Activated CD4-positive, alpha-beta memory T cell treated with anti-CD3 and anti-CD28 coated beads for 36 hours (primary cell): ENCODE measurements around the gene MTA3. TPM values are rescaled to one million over a fixed set of nuclear protein-coding genes. Genes with fewer than 3 reads are reported as not detected.
"Not testable (repeated sequence)": the region's sequence is repeated elsewhere in the genome, so short reads cannot be mapped to it uniquely, and the experiment has no call there.

Source experiments
- CTCF ChIA-PET: fragments of 350-600 bp; sonication (Branson Sonifier 250); formaldehyde crosslinking; loops from one replicate; lab custom pipeline; 2021; ENCODE audit warnings: antibody characterized with exemption, inconsistent platforms; lab: Charles Lee
- POLR2A ChIA-PET: fragments of 350-600 bp; sonication (Branson Sonifier 250); formaldehyde crosslinking; loops from one replicate; lab custom pipeline; 2021; ENCODE audit warnings: antibody characterized with exemption; lab: Charles Lee
- DNase-seq: peaks from one replicate; pipeline ENCODE4 v3.0.0-alpha.2; 2020
- H3K27ac Mint-ChIP-seq: one replicate; pipeline ENCODE4 v1.8.0; 2021; ENCODE audit warnings: mixed read lengths
- H3K27me3 Mint-ChIP-seq: one replicate; pipeline ENCODE4 v1.8.0; 2021; ENCODE audit warnings: mixed read lengths
- H3K36me3 Mint-ChIP-seq: one replicate; pipeline ENCODE4 v1.8.0; 2021; ENCODE audit warnings: mixed read lengths
- H3K4me1 Mint-ChIP-seq: one replicate; pipeline ENCODE4 v1.8.0; 2021; ENCODE audit warnings: low read depth, mixed read lengths
- H3K4me3 Mint-ChIP-seq: one replicate; pipeline ENCODE4 v1.8.0; 2021; ENCODE audit warnings: mild to moderate bottlenecking, mixed read lengths
- H3K9me3 Mint-ChIP-seq: one replicate; pipeline ENCODE4 v1.8.0; 2021; ENCODE audit warnings: mixed read lengths
- intact Hi-C: fragments of 100-400 bp; cut with micrococcal nuclease; formaldehyde crosslinking; loops from one replicate; pipeline ENCODE4 v1.15.1; 2023
- total RNA-seq, 2 experiments: library from RNA; stranded (reverse); gene quantifications; one replicate each; pipeline ENCODE4 v1.2.3, GENCODE V29; 2021

The MTA3 gene
- total RNA-seq, 2 experiments from 2014 or later: 25.1 to 29.7 TPM

DNA sequence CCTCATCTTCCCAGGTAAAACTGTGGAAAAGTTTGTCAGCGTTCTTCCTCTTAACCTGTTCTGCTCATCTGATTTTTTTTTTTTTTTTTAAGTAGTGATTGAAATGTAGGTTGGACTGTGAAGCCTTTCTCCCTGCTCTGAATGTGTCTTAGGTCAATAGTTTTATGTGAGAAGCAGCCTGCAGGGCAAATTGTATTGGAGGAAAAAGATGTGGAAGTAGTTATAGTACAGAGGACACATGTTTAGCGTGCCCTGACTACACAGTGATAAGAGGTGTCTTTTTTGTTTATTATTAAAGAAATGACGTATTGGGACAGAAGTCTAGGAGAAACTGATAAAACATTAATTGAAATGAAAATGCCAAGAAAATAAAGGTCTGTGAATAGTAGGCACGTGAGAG, 1.5 kb downstream of the MTA3 start:
- ChIA-PET POLR2A (no interaction called here), CTCF (no interaction called here)
- Mint-ChIP-seq H3K4me3 (peak overlapping the region; percentile 79), H3K27ac (no peak overlapping the region), H3K4me1 (peaks cover 10% of the 10 kb centered on the region), H3K36me3 (peaks cover 3% of the 10 kb centered on the region), H3K9me3 (no peaks in the 10 kb centered on the region), H3K27me3 (no peaks in the 10 kb centered on the region)
- intact Hi-C loops: loop anchor here (5.0 to 10.0 kb wide), 2 partner anchors 85 to 242 kb away; no protein-coding TSS in a partner anchor
- no peak for DNase-seq

DNA sequence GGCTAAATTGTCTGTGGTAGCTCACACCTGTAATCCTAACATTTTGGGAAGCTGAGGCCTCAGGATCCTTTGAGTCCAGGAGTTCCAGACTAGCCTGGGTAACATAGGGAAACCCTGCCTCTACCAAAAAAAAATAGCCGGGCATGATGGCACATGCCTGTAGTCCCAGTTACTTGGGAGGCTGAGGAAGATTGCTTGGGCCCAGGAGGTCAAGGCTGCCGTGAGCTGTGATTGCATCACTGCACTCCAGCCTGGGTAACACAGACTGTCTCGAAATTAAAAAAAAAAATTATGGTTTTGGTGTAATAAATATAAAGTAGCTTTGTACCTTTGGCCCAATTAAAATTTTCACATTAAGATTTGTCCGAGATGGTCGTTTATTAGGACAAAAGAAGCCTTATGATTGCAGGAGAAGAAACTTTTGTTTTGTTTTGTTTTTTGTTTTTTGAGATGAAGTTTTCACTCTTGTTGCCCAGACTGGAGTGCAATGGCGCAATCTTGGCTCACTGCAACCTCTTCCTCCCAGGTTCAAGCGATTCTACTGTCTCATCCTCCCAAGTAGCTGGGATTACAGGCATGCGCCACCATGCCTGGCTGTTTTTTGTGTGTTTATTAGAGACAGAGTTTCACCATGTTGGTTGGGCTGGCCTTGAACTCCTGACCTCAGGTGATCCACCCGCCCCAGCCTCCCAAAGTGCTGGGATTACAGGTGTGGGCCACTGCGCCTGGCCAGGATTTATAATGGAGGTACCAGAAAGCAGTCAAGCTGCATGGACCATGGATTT, 4.1 kb downstream of the MTA3 start:
- ChIA-PET CTCF (no interaction called here), POLR2A (interaction anchor here (0.6 to 0.9 kb wide), 2 partner anchors 15 to 77 kb away, joined by 3 read pairs; no protein-coding TSS in a partner anchor)
- peaks cover 24% of the 10 kb centered on the region for H3K4me1 Mint-ChIP-seq
- intact Hi-C loops: no loop called here
- DNase-seq: no peak
- no peak overlapping the region for H3K27ac Mint-ChIP-seq
- H3K27me3 Mint-ChIP-seq: no peaks in the 10 kb centered on the region
- no peaks in the 10 kb centered on the region for H3K9me3 Mint-ChIP-seq
- peaks cover 5% of the 10 kb centered on the region for H3K36me3 Mint-ChIP-seq
- no peak overlapping the region for H3K4me3 Mint-ChIP-seq

DNA sequence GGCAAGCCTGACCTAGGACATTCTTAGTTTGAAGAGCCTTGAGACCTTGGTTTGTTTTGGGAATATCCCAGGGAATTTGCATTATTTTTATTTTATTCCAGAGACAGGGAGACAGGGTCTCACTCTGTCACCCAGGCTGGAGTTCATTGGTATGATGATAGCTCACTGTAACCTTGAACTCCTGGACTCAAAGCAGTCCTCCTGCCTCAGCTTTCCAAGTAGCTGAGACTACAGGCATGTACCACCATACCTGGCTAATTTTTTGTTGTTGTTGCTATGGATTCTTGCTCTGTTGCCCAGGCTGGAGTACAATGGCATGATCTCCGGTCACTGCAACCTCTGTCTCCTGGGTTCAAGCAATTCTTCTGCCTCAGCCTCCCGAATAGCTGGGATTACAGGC, 4.8 kb downstream of the MTA3 start:
- no peaks in the 10 kb centered on the region for H3K27me3 Mint-ChIP-seq

DNA sequence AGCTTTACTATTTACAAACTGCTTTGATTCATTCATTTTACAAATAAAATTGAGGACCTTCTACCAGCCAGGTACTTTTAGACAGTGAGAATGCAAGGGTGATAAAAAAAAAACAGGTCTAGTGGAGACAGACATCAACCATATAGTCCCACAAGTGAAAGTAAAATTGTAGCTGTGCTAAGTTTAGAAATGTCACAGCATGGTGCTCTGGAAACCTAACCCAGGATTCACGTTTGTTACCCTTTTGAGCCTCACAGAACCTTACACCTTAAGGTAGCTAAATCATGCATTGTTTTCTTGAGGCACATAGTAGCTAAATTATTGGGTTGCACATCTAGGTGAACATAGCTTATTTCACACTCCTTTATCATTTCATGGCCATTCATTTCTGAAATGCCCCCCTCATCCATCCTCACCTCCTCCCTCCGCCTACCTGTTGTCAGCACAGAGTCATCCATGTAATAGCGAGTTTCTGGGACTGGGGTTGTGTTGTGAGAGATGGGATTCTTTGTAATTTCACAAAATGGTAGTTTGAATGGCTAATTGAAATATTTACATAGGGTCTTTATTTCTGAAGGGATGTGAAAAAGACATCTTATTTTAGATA, 7.1 kb downstream of the MTA3 start:
- H3K4me3 Mint-ChIP-seq: no peak overlapping the region
- intact Hi-C loops: no loop called here
- ChIA-PET CTCF (interaction anchor here (0.7 kb wide), 1 partner anchor 207 kb away, joined by 3 read pairs; no protein-coding TSS in a partner anchor), POLR2A (no interaction called here)
- H3K9me3 Mint-ChIP-seq: no peaks in the 10 kb centered on the region
- H3K27ac Mint-ChIP-seq: peak overlapping the region; percentile 30
- peaks cover 18% of the 10 kb centered on the region for H3K36me3 Mint-ChIP-seq
- no peak for DNase-seq
- H3K4me1 Mint-ChIP-seq: peaks cover 20% of the 10 kb centered on the region
- H3K27me3 Mint-ChIP-seq: no peaks in the 10 kb centered on the region

More for the DNA sequence above, 4.8 kb downstream of the MTA3 start:
- no peak overlapping the region for H3K4me3 Mint-ChIP-seq
- no peaks in the 10 kb centered on the region for H3K9me3 Mint-ChIP-seq
- ChIA-PET CTCF (no interaction called here), POLR2A (no interaction called here)
- peaks cover 24% of the 10 kb centered on the region for H3K4me1 Mint-ChIP-seq
- no peak overlapping the region for H3K27ac Mint-ChIP-seq
- intact Hi-C loops: no loop called here
- H3K36me3 Mint-ChIP-seq: peaks cover 5% of the 10 kb centered on the region
- DNase-seq: no peak

DNA sequence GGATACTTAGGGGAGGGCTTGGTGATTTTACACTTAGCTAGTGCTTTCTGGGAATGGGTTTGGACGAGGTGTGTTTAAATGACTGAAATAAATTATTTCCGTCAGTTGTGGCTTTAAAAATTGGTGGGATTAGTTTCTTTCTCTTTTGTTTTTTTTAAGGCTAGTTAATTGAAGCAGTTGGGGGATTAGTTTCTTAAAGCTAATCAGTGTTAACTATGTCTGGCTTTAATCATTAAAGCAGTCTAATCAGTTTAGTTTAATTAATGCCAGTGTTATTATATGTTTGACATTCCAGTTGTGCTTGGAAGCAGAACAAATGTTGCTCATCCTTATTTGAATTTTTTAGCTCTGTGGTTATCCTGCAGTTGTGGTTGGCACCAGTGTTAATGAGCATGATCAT, 10.2 kb downstream of the MTA3 start:
- H3K9me3 Mint-ChIP-seq: no peaks in the 10 kb centered on the region
- peaks cover 22% of the 10 kb centered on the region for H3K4me1 Mint-ChIP-seq
- no peak overlapping the region for H3K4me3 Mint-ChIP-seq
- POLR2A ChIA-PET: no interaction called here
- CTCF ChIA-PET: interaction anchor here (0.7 to 1.4 kb wide), 2 partner anchors 11 to 32 kb away, joined by 3 read pairs; no protein-coding TSS in a partner anchor
- intact Hi-C loops: no loop called here
- no peaks in the 10 kb centered on the region for H3K27me3 Mint-ChIP-seq
- DNase-seq: no peak
- no peak overlapping the region for H3K27ac Mint-ChIP-seq
- peaks cover 23% of the 10 kb centered on the region for H3K36me3 Mint-ChIP-seq

DNA sequence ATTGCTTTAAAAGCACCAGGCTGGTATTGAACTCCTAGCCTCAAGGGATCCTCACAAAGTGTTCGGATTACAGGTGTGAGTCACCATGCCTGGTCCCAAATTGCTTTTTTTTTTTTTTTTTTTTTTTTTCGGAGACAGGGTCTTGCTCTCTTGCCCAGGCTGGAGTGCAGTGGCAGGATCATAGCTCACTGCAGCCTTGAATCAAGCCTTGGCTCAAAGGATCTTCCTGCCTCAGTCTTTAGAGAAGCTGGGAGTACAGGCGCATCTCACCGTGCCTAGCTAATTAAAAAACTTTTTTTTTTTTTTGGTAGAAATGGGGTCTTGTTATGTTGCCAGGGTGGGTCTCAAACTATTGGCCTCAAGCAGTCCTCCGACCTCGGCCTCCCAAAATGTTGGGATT, 12.8 kb downstream of the MTA3 start:
- H3K27me3 Mint-ChIP-seq: no peaks in the 10 kb centered on the region
- DNase-seq: no peak
- H3K4me1 Mint-ChIP-seq: peaks cover 8% of the 10 kb centered on the region
- H3K36me3 Mint-ChIP-seq: peaks cover 24% of the 10 kb centered on the region
- no peak overlapping the region for H3K27ac Mint-ChIP-seq
- H3K4me3 Mint-ChIP-seq: no peak overlapping the region
- CTCF ChIA-PET: interaction anchor here (0.6 kb wide), 1 partner anchor 132 kb away, joined by 3 read pairs; no protein-coding TSS in a partner anchor
- POLR2A ChIA-PET: no interaction called here
- H3K9me3 Mint-ChIP-seq: no peaks in the 10 kb centered on the region
- intact Hi-C loops: no loop called here

DNA sequence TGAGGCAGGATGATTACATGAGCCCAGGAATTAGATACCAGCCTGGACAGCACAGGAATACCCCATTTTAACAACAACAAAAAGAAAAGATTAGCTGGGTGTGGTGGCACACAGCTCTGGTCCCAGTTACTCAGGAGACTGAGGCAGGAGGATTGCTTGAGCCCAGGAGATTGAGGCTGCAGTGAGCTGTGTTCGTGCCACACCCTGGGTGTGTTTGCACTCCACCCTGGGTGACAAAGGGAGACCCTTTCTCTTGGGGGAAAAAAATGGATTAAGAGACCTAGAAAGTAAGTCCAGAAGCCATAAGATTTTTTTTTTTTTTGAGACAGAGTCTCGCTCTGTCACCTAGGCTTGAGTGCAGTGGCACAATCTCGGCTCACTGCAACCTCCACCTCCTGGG, 16.2 kb downstream of the MTA3 start:
- peaks cover 17% of the 10 kb centered on the region for H3K36me3 Mint-ChIP-seq
- POLR2A ChIA-PET: interaction anchor here (0.7 kb wide), 1 partner anchor 66 kb away, joined by 3 read pairs; no protein-coding TSS in a partner anchor
- H3K27me3 Mint-ChIP-seq, CTCF ChIA-PET, DNase-seq, H3K9me3 Mint-ChIP-seq, H3K27ac Mint-ChIP-seq, H3K4me1 Mint-ChIP-seq, intact Hi-C loops, H3K4me3 Mint-ChIP-seq: not testable (repeated sequence)

DNA sequence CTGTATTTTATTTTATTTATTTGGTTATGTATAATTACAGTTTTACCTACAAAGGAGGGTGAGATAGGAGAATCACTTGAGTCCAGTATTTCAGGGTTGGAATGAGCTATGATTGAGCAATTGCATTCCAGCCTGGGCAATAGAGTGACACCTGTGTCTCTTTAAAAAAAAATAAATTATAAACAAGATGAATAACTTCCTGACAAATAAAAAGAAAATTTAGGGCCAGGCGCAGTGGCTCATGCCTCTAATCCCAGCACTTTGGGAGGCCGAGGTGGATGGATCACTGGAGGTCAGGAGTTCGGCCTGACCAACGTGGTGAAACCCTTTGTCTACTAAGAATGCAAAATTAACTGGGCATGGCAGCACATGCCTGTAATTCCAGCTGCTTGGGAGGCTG, 17.3 kb downstream of the MTA3 start:
- intact Hi-C loops: no loop called here
- POLR2A ChIA-PET: no interaction called here

DNA sequence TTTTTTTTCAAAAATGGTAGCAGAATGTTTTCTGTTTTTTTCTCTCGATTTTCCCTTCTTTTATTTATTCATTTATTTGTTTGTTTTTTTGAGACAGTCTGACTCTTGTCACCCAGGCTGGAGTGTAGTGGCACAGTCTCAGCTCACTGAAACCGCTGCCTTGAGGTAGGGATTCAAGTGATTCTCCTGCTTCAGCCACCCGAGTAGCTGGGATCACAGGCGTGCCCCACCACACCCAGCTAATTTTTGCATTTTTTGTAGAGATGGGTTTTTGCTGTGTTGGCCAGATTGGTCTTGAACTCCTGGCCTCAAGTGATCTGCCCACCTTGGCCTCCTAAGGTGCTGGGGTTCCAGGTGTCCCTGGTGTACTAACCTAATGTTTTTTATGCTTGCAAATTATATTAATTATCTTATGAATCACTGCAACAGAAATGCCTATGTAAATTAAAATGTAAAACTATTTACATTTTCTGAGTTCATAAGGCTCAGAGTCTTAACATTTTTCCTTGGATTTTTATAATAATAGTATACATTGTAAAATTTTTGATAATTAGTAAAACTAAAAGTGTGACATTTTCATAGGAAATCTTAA, 19.2 kb downstream of the MTA3 start:
- POLR2A ChIA-PET: no interaction called here
- intact Hi-C loops: no loop called here
- Mint-ChIP-seq H3K4me1 (peaks cover 2% of the 10 kb centered on the region), H3K4me3 (no peak overlapping the region), H3K27me3 (no peaks in the 10 kb centered on the region), H3K9me3 (no peaks in the 10 kb centered on the region), H3K27ac (no peak overlapping the region), H3K36me3 (peaks cover 10% of the 10 kb centered on the region)
- no peak for DNase-seq
- CTCF ChIA-PET: no interaction called here

More for the DNA sequence above, 17.3 kb downstream of the MTA3 start:
- Mint-ChIP-seq H3K36me3 (peaks cover 12% of the 10 kb centered on the region), H3K4me1 (peaks cover 2% of the 10 kb centered on the region), H3K4me3 (no peak overlapping the region), H3K27me3 (no peaks in the 10 kb centered on the region), H3K27ac (no peak overlapping the region), H3K9me3 (no peaks in the 10 kb centered on the region)
- DNase-seq: no peak
- CTCF ChIA-PET: no interaction called here

DNA sequence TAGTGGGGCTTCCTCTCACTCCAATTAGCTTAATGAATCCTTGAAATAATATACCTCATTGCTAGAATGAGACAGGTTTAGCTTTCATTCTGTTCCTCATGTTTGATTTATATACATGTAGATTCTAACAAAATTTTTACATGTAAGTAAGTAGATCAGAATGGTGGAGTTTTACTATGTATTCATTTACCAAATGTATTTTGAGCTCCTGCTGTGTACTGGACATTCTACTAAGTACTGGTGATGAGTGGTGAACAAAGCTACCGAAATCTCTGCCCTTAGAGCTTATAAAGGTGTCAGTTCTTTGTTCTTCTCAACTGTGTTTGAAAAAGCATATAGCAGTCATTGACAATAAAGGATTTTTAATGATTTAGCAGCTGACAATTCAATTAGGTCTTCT, 19.7 kb downstream of the MTA3 start:
- POLR2A ChIA-PET: no interaction called here
- H3K27ac Mint-ChIP-seq: no peak overlapping the region

DNA sequence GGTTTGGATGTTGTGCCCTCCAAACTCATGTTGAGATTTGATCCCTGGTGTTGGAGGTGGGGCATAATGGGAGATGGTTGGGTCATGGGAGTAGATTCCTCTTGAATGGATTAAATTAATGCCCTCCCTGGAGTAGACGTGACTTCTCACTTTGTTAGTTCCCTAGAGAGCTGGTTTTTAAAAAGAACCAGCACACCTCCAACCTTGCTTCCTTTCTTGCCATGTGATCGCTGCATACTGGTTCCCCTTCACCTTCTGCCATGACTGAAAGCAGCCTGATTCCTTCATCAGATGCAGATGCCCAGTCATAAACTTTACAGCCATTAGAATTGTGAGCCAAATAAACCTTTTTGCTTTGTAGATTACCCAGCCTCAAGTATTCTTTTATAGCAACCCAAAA, 21.7 kb downstream of the MTA3 start:
- POLR2A ChIA-PET: no interaction called here
- intact Hi-C loops: no loop called here

More for the DNA sequence above, 19.7 kb downstream of the MTA3 start:
- Mint-ChIP-seq H3K4me3 (no peak overlapping the region), H3K27me3 (no peaks in the 10 kb centered on the region), H3K9me3 (no peaks in the 10 kb centered on the region), H3K36me3 (peaks cover 7% of the 10 kb centered on the region), H3K4me1 (no peaks in the 10 kb centered on the region)
- CTCF ChIA-PET: no interaction called here
- intact Hi-C loops: no loop called here
- DNase-seq: no peak

DNA sequence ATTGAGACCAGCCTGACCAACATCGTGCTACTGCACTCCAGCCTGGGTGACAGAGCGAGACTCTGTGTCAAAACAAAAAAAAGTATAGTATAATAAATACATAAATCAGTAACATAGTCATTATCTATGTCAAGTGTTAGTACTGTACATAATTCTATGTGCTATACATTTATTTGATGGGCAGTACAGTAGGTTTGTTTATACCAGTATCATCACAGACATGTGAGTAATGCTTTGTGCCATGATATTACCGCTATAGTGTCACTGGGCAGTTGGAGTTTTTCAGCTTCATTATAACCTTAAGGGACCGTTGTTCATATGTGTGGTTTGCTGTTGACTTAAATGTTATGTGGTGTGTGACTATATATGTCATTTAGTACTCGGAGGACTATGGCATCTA, 24.9 kb downstream of the MTA3 start:
- Mint-ChIP-seq H3K27me3 (no peaks in the 10 kb centered on the region), H3K27ac (no peak overlapping the region), H3K4me3 (no peak overlapping the region), H3K4me1 (no peaks in the 10 kb centered on the region), H3K9me3 (no peaks in the 10 kb centered on the region), H3K36me3 (peaks cover 2% of the 10 kb centered on the region)
- CTCF ChIA-PET: no interaction called here
- POLR2A ChIA-PET: no interaction called here
- no peak for DNase-seq
- intact Hi-C loops: no loop called here

More for the DNA sequence above, 21.7 kb downstream of the MTA3 start:
- DNase-seq: no peak
- Mint-ChIP-seq H3K36me3 (peaks cover 5% of the 10 kb centered on the region), H3K4me3 (no peak overlapping the region), H3K27ac (no peak overlapping the region), H3K9me3 (no peaks in the 10 kb centered on the region), H3K27me3 (no peaks in the 10 kb centered on the region), H3K4me1 (no peaks in the 10 kb centered on the region)
- CTCF ChIA-PET: no interaction called here
